ENCODE results near the gene TNFRSF13B. TPM values are rescaled to one million over a fixed set of nuclear protein-coding genes. Genes with fewer than 3 reads are reported as not detected.

TNFRSF13B gene
- total and polyA plus RNA-seq, 10 of the 15 experiments (the other 5 are each of a cell fraction or from before 2014, with no cell fraction given) = 15.5 to 231 (median 119) TPM

DNA sequence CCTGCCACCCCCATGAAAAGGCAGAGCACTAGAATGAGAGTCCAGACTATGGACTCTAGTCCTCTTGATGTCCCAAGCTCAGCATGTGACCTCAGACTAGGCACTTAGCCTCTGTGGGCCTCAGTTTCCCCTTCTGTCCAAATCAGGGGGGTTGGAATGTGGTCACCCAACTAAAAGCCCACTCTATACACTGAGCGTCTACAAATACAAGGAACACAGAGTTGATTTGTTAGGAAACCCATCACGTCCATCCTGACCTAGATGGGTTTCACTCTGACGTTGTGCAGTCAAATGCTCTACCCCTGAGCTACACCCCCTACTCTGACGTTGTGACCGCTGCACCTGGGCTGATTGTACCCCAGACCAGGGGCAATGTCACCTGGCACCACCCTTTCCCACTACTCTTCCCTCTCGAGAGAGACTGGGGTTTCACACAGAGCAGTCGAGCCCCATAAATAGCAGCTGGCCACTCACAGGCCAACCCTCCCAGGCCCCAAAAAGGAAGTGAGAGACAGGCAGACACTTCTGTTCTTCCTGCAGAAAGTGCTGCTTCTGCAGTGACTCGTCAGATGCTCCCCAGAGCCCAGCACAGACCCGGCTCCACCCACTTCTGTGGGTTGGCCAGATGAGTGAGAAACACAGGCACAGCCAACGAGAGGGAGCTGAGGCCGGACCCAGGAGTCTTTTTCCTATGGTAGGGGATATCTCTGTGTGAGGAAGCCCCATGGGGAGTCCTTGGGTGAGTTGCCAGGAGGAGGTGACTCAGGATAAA lies 16.1 kb upstream of the TNFRSF13B start (continued):
- TF ChIP-seq SPI1 (IDR thresholded peaks at IDR 0.05; ENCODE audit: borderline replicate concordance, insufficient read depth, low read depth, low read length) = peak; percentile 97
- TF ChIP-seq, protein P1, sequence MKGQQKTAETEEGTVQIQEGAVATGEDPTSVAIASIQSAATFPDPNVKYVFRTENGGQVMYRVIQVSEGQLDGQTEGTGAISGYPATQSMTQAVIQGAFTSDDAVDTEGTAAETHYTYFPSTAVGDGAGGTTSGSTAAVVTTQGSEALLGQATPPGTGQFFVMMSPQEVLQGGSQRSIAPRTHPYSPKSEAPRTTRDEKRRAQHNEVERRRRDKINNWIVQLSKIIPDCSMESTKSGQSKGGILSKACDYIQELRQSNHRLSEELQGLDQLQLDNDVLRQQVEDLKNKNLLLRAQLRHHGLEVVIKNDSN (IDR thresholded peaks at IDR 0.05; ENCODE audit: borderline replicate concordance, extremely low read length, insufficient read depth, low read depth, low read length) = no peak
- TF ChIP-seq ETV6 (conservative IDR thresholded peaks at IDR 0.05 in 1 of 2, IDR thresholded peaks at IDR 0.05 in 1 of 2; ENCODE audit: borderline replicate concordance in 1 of 2, low read depth in 1 of 2) = peak in 1 of 2 experiments; percentile 97; a peak in 2 of 4 replicates
- TF ChIP-seq, protein P2, sequence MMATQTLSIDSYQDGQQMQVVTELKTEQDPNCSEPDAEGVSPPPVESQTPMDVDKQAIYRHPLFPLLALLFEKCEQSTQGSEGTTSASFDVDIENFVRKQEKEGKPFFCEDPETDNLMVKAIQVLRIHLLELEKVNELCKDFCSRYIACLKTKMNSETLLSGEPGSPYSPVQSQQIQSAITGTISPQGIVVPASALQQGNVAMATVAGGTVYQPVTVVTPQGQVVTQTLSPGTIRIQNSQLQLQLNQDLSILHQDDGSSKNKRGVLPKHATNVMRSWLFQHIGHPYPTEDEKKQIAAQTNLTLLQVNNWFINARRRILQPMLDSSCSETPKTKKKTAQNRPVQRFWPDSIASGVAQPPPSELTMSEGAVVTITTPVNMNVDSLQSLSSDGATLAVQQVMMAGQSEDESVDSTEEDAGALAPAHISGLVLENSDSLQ (IDR thresholded peaks at IDR 0.05) = peak; percentile 92
- TF ChIP-seq, protein P3, sequence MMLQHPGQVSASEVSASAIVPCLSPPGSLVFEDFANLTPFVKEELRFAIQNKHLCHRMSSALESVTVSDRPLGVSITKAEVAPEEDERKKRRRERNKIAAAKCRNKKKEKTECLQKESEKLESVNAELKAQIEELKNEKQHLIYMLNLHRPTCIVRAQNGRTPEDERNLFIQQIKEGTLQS (IDR thresholded peaks at IDR 0.05; ENCODE audit: borderline replicate concordance, extremely low read depth, low read depth, low read length) = no peak
- TF ChIP-seq CBX5 (IDR thresholded peaks at IDR 0.05; ENCODE audit: low read depth) = peak; percentile 93; the same call in 1 of the 2 replicates
- TF ChIP-seq SUPT20H (IDR thresholded peaks at IDR 0.05; ENCODE audit: borderline replicate concordance, control insufficient read depth, low read depth, low read length) = no peak
- no peak for TF ChIP-seq KAT2A (conservative IDR thresholded peaks at IDR 0.05; ENCODE audit: control insufficient read depth, low read depth, low read length)
- peak; percentile 85 for TF ChIP-seq CBFB (IDR thresholded peaks at IDR 0.05; ENCODE audit: low read depth)
- no peak for TF ChIP-seq ZZZ3 (IDR thresholded peaks at IDR 0.05; ENCODE audit: control insufficient read depth, insufficient read length, low read depth)
- TF ChIP-seq, protein P4, sequence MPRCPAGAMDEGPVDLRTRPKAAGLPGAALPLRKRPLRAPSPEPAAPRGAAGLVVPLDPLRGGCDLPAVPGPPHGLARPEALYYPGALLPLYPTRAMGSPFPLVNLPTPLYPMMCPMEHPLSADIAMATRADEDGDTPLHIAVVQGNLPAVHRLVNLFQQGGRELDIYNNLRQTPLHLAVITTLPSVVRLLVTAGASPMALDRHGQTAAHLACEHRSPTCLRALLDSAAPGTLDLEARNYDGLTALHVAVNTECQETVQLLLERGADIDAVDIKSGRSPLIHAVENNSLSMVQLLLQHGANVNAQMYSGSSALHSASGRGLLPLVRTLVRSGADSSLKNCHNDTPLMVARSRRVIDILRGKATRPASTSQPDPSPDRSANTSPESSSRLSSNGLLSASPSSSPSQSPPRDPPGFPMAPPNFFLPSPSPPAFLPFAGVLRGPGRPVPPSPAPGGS (IDR thresholded peaks at IDR 0.05; ENCODE audit: borderline replicate concordance, insufficient read depth, low read depth, low read length, poor library complexity, severe bottlenecking) = peak; percentile 88
- peak; percentile 98 for TF ChIP-seq MEF2A (IDR thresholded peaks at IDR 0.05; ENCODE audit: insufficient read depth, low read depth, low read length)
- peak in 1 of 2 experiments; percentile 95 for TF ChIP-seq EP300 (IDR thresholded peaks at IDR 0.05; ENCODE audit: borderline replicate concordance in 1 of 2, control insufficient read depth in 1 of 2, low read depth in 2 of 2, low read length in 2 of 2)
- TF ChIP-seq HCFC1 (IDR thresholded peaks at IDR 0.05; ENCODE audit: low read length) = peak; percentile 37; the same call in 1 of the 2 replicates
- peak; percentile 77 for TF ChIP-seq HDGF (IDR thresholded peaks at IDR 0.05)
- TF ChIP-seq CHD1 (IDR thresholded peaks at IDR 0.05; ENCODE audit: low read depth, low read length) = peak; percentile 29; the same call in 1 of the 2 replicates
- peak; percentile 74; the same call in 1 of the 2 replicates for TF ChIP-seq BACH1 (IDR thresholded peaks at IDR 0.05; ENCODE audit: borderline replicate concordance)
- no peak for TF ChIP-seq HDAC6 (IDR thresholded peaks at IDR 0.05; ENCODE audit: unreplicated experiment)
- peak; percentile 67; the same call in 1 of the 2 replicates for TF ChIP-seq POLR2AphosphoS2 (IDR thresholded peaks at IDR 0.05; ENCODE audit: low read depth, low read length)
- peak; percentile 2 for TF ChIP-seq SMAD1 (IDR thresholded peaks at IDR 0.05; ENCODE audit: low read depth, partially characterized antibody)
- peak; percentile 75; the same call in 1 of the 2 replicates for TF ChIP-seq POLR2A (IDR thresholded peaks at IDR 0.05; ENCODE audit: low read depth, low read length)
- TF ChIP-seq TCF7 (IDR thresholded peaks at IDR 0.05; ENCODE audit: borderline replicate concordance) = peak; percentile 60
- peak; percentile 90 for TF ChIP-seq ZNF217 (IDR thresholded peaks at IDR 0.05)
- peak; percentile 54 for TF ChIP-seq LARP7 (IDR thresholded peaks at IDR 0.05)
- TF ChIP-seq, protein P5, sequence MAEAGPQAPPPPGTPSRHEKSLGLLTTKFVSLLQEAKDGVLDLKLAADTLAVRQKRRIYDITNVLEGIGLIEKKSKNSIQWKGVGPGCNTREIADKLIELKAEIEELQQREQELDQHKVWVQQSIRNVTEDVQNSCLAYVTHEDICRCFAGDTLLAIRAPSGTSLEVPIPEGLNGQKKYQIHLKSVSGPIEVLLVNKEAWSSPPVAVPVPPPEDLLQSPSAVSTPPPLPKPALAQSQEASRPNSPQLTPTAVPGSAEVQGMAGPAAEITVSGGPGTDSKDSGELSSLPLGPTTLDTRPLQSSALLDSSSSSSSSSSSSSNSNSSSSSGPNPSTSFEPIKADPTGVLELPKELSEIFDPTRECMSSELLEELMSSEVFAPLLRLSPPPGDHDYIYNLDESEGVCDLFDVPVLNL (IDR thresholded peaks at IDR 0.05; ENCODE audit: low read depth, low read length) = no peak
